PC-9 (cell line): ENCODE data around the gene MRPS14. TPM values are rescaled to one million over a fixed set of nuclear protein-coding genes. Genes with fewer than 3 reads are reported as not detected.

ENCODE experiments used
- Bru-seq: library from RNA; stranded (reverse); fragments of 400-500 nt; gene quantifications from one replicate; lab custom pipeline; 2021; lab: Mats Ljungman, UMichigan
- BruChase-seq, 2 experiments: library from RNA; stranded (reverse); fragments of 400-500 nt; gene quantifications; one replicate each; lab custom pipeline; 2021; lab: Mats Ljungman, UMichigan
- BruUV-seq: library from RNA; stranded (reverse); fragments of 400-500 nt; replicated peaks from 2 replicates; lab custom pipeline; 2021; lab: Mats Ljungman, UMichigan
- CTCF ChIA-PET: fragments of 300-600 bp; sonication (Branson Sonifier 250); formaldehyde crosslinking; loops from one replicate; lab custom pipeline; 2022; ENCODE audit warnings: antibody characterized with exemption; lab: Charles Lee
- POLR2A ChIA-PET: fragments of 300-600 bp; sonication (Branson Sonifier 250); formaldehyde crosslinking; loops from one replicate; lab custom pipeline; 2022; ENCODE audit warnings: antibody characterized with exemption; ENCODE audit not compliant: unreplicated experiment; lab: Charles Lee
- DNase-seq, 2 experiments: peaks; one replicate each; pipeline versions ENCODE4 v3.0.0 to v3.0.0-alpha.2; 2015 to 2022; ENCODE audit warnings: mixed read lengths in 1 of 2
- H2AFZ ChIP-seq: fragments of 200-600 bp; sonication (generic); 2 replicates; pipeline ENCODE4 v1.8.1; 2017; ENCODE audit warnings: antibody characterized with exemption
- H3F3A ChIP-seq: fragments of 200-600 bp; sonication (generic); 2 replicates; pipeline ENCODE4 v1.8.1; 2017; ENCODE audit warnings: antibody characterized with exemption, mild to moderate bottlenecking, low read depth; ENCODE audit not compliant: insufficient read depth
- H3K27ac ChIP-seq: fragments of 200-600 bp; sonication (generic); 2 replicates; pipeline ENCODE4 v1.6.1; 2016; ENCODE audit warnings: mixed run types
- H3K27me3 ChIP-seq: fragments of 200-600 bp; sonication (generic); 2 replicates; pipeline ENCODE4 v1.6.1; 2016; ENCODE audit warnings: low read depth, mixed run types; ENCODE audit not compliant: insufficient read depth
- H3K36me3 ChIP-seq: fragments of 200-600 bp; sonication (generic); 2 replicates; pipeline ENCODE4 v1.6.1; 2016; ENCODE audit warnings: low read depth, mixed run types
- H3K4me1 ChIP-seq: fragments of 200-600 bp; sonication (generic); replicated peaks from 2 replicates; pipeline ENCODE4 v1.6.1; 2016; ENCODE audit warnings: mixed run types; ENCODE audit not compliant: insufficient read depth
- H3K4me2 ChIP-seq: fragments of 200-600 bp; sonication (generic); 2 replicates; pipeline ENCODE4 v1.6.1; 2017; ENCODE audit warnings: mixed run types
- H3K4me3 ChIP-seq: fragments of 200-600 bp; sonication (generic); 2 replicates; pipeline ENCODE4 v1.6.1; 2016; ENCODE audit warnings: mixed run types
- H3K79me2 ChIP-seq: fragments of 200-600 bp; sonication (generic); 2 replicates; pipeline ENCODE4 v1.6.1; 2017; ENCODE audit warnings: low read depth, mixed run types
- H3K9me2 ChIP-seq: fragments of 200-600 bp; sonication (generic); 2 replicates; pipeline ENCODE4 v1.8.1; 2017; ENCODE audit warnings: mild to moderate bottlenecking; ENCODE audit not compliant: insufficient read depth
- H3K9me3 ChIP-seq: fragments of 200-600 bp; sonication (generic); 2 replicates; pipeline ENCODE4 v1.8.1; 2016; ENCODE audit warnings: low read depth; ENCODE audit not compliant: insufficient read depth
- H4K20me1 ChIP-seq: fragments of 200-600 bp; sonication (generic); 2 replicates; pipeline ENCODE4 v1.8.1; 2017; ENCODE audit not compliant: insufficient read depth
- CTCF ChIP-seq: fragments of 200-600 bp; sonication (generic); conservative IDR thresholded peaks from 2 replicates; pipeline ENCODE4 v1.6.1; 2017; ENCODE audit warnings: mixed run types, antibody characterized with exemption, mild to moderate bottlenecking, moderate library complexity
- EZH2 ChIP-seq: fragments of 200-600 bp; sonication (generic); IDR thresholded peaks from 2 replicates; pipeline ENCODE4 v1.8.0; 2017; ENCODE audit warnings: antibody characterized with exemption, low read depth
- intact Hi-C: fragments of 100-400 bp; cut with micrococcal nuclease; formaldehyde crosslinking; loops from one replicate; pipeline ENCODE4 v1.10.0; 2022; ENCODE audit not compliant: unreplicated experiment
- long read RNA-seq: library from polyadenylated mRNA; stranded (forward); transcript quantifications from one replicate; pipeline ENCODE4 v2.0.0, GENCODE V29; 2022
- total RNA-seq: library from RNA; stranded (reverse); gene quantifications from 2 replicates; pipeline ENCODE4 v1.2.3, GENCODE V29; 2021

MRPS14 gene
- total RNA-seq (24.1 and 28.8 TPM in 2 replicates), Bru-seq, nascent RNA (percentile 75 among the genes with signal in this experiment), BruChase-seq, experiment 1, labeled RNA remaining after a 2-hour chase (percentile 68 among the genes with signal in this experiment), BruChase-seq, experiment 2, labeled RNA remaining after a 6-hour chase (percentile 73 among the genes with signal in this experiment)
- long read RNA-seq, transcript MRPS14-202 (3 exons, 2,115 nt) = major isoform, 97 of 117 reads
- long read RNA-seq, transcript MRPS14-201 (3 exons, 910 nt) = minor isoform, 7 of 117 reads
- long read RNA-seq, partial matches to known transcripts = 6 of 117 reads
- long read RNA-seq, other reads (novel, unspliced or antisense) = 7 of 117 reads

GRCh38 chr1:175023043-175023921, at the start of gene MRPS14:
Gene MRPS14, minus strand, starts transcription at chr1:175023425. Its CDS starts 17 bp downstream, at chr1:175023408.
- ChIA-PET POLR2A (interaction anchor here (0.5 to 1.7 kb wide), 6 partner anchors 23 to 1185 kb away, joined by 3 to 16 read pairs (median 6); partner anchors contain the start of gene CACYBP), CTCF (interaction anchor here (0.7 to 1.0 kb wide), 2 partner anchors 102 to 700 kb away, joined by 5 to 9 read pairs; no protein-coding TSS in a partner anchor)
- Histone ChIP-seq H3K4me1 (peaks cover 12% of the 10 kb centered on the region; the same call in 1 of the 2 replicates), H3K9me2 (no peaks in the 10 kb centered on the region), H3K4me3 (peak within 1 kb of the TSS; percentile 95), H3K79me2 (peaks cover 26% of the 10 kb centered on the region), H3K36me3 (no peaks in the 10 kb centered on the region), H3F3A (peaks cover 5% of the 10 kb centered on the region; the same call in 1 of the 2 replicates), H3K27ac (peak within 1 kb of the TSS; percentile 82), H3K27me3 (no peaks in the 10 kb centered on the region), H4K20me1 (no peaks in the 10 kb centered on the region), H2AFZ (peak within 1 kb of the TSS; percentile 99), H3K9me3 (no peaks in the 10 kb centered on the region), H3K4me2 (peak within 1 kb of the TSS; percentile 87)
- peak; percentile 88 to 96 for DNase-seq
- intact Hi-C loops = no loop called here
- TSS peak; percentile 85 for BruUV-seq
- TF ChIP-seq CTCF = no peak
- TF ChIP-seq EZH2 = no peak

DNA sequence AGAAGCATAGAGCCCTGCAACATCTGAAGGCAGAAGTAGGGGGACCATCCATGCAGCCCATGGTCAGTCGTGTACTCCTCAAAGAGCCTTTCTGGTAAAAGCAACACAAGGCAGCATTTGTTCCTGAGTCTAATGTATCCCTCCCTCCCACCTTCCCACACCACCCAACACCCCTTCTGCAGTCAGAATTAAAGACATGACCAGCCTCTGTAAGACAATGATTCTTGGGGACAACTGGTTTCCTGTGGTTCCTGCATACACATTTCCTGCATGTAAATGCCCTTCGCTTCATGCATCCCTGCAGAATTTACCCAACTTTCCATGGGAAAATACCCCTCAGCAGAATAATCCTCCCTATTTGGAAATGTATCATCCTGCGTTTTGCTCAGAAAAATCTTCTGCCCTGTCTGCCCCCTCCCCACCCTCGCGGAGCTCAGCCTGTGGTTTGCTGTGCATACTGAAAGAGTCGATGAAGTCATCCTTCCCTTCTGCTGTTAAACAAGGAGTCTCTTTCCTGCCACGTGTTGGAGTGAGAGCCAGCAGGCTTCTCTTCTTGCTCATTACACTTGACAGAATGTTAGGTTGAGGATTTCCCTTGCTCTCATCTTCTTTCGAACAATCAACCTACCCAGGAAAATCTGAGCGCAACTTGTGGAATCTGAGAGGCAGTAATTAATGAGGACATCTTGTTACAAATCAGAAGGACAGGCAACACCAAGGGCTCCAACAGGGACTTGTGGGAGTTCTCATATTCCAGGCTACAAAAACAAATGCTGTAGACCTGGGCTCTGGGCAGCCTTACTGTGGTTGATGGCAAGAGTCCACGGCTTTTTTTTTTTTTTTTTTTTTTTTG, 49.1 kb upstream of the MRPS14 start:
- BruUV-seq = no TSS peak
- POLR2A ChIA-PET = no interaction called here
- H3K4me1 ChIP-seq = no peaks in the 10 kb centered on the region
- H3K79me2 ChIP-seq = no peaks in the 10 kb centered on the region
- no peaks in the 10 kb centered on the region for H3K36me3 ChIP-seq
- H4K20me1 ChIP-seq = no peaks in the 10 kb centered on the region; the same call in 1 of the 2 replicates
- H3K27ac ChIP-seq = no peak overlapping the region
- peaks cover 8% of the 10 kb centered on the region; the same call in 1 of the 2 replicates for H3K27me3 ChIP-seq
- H3K9me3 ChIP-seq = no peaks in the 10 kb centered on the region
- no peak overlapping the region for H3K4me2 ChIP-seq
- no peak overlapping the region for H2AFZ ChIP-seq
- CTCF ChIA-PET = no interaction called here
- no peak overlapping the region for H3K4me3 ChIP-seq
- no peak for TF ChIP-seq EZH2
- TF ChIP-seq CTCF = no peak
- intact Hi-C loops = no loop called here
- DNase-seq = no peak
- no peaks in the 10 kb centered on the region for H3F3A ChIP-seq
- no peaks in the 10 kb centered on the region for H3K9me2 ChIP-seq
